Activated T-cell treated with anti-CD3 and anti-CD28 coated beads, Interleukin-2, amount 50 U/mL, for 72 hours (primary cell): ENCODE results near the gene NAT8. TPM values are rescaled to one million over a fixed set of nuclear protein-coding genes. Genes with fewer than 3 reads are reported as not detected.
"Not testable (repeated sequence)": the region's sequence is repeated elsewhere in the genome, so short reads cannot be mapped to it uniquely, and the experiment has no call there.

Experiments used
- ATAC-seq, 2 donors: fragments of 150-1000 bp; cut with Tn5 transposase; replicated peaks in 1 of 2; 2 replicates each; pipeline ENCODE4 v1.10.0; 2021; ENCODE audit warnings: moderate library complexity in 2 of 2, mild to moderate bottlenecking in 1 of 2
- DNase-seq, 2 donors: peaks; one replicate each; pipeline ENCODE4 v3.0.0; 2021 to 2022; ENCODE audit warnings: mixed read lengths in 1 of 2
- H3K27ac Mint-ChIP-seq: one replicate; pipeline ENCODE4 v1.8.0; 2022; ENCODE audit warnings: mild to moderate bottlenecking, moderate library complexity, mixed read lengths
- H3K27me3 Mint-ChIP-seq: one replicate; pipeline ENCODE4 v1.8.0; 2022; ENCODE audit warnings: low read depth, mixed read lengths
- H3K36me3 Mint-ChIP-seq, 2 donors: one replicate each; pipeline ENCODE4 v1.8.0; 2022; ENCODE audit warnings: mixed read lengths in 2 of 2, mild to moderate bottlenecking in 1 of 2; ENCODE audit not compliant: insufficient read depth in 2 of 2
- H3K4me1 Mint-ChIP-seq: one replicate; pipeline ENCODE4 v1.8.0; 2022; ENCODE audit warnings: low read depth, mixed read lengths
- H3K4me3 Mint-ChIP-seq, 2 donors: one replicate each; pipeline ENCODE4 v1.8.0; 2022; ENCODE audit warnings: mild to moderate bottlenecking in 2 of 2, mixed read lengths in 2 of 2, moderate library complexity in 2 of 2
- H3K9me3 Mint-ChIP-seq, 2 donors: one replicate each; pipeline ENCODE4 v1.8.0; 2022; ENCODE audit warnings: mixed read lengths in 2 of 2
- total RNA-seq, 2 donors: library from RNA; stranded (reverse); gene quantifications; one replicate each; pipeline ENCODE4 v1.2.3, GENCODE V29; 2022

Gene NAT8
- total RNA-seq, 2 donors from 2014 or later = not detected

DNA sequence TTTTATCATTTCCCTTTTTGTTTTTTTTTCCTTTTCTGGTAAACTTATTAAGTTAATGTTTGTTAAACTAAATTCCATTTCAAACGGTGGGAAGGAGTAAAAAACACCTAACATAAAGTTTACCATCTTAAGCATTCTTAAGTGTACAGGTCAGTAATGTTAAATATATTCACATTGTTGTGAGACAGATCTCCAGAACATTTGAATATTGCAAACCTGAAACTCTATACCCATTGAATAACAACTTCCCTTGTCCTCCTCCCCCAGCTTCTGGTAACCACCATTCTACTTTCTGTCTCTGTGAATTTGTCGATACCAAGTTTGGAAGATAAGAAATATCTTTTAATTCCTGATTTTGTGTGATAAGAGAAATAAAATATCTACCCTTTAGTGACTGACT, 12.0 kb upstream of the NAT8 start:
- no peak for ATAC-seq
- Mint-ChIP-seq H3K4me3 (no peak overlapping the region), H3K27ac (no peak overlapping the region), H3K4me1 (no peaks in the 10 kb centered on the region), H3K27me3 (no peaks in the 10 kb centered on the region), H3K36me3 (no peaks in the 10 kb centered on the region), H3K9me3 (no peaks in the 10 kb centered on the region)
- DNase-seq = no peak

DNA sequence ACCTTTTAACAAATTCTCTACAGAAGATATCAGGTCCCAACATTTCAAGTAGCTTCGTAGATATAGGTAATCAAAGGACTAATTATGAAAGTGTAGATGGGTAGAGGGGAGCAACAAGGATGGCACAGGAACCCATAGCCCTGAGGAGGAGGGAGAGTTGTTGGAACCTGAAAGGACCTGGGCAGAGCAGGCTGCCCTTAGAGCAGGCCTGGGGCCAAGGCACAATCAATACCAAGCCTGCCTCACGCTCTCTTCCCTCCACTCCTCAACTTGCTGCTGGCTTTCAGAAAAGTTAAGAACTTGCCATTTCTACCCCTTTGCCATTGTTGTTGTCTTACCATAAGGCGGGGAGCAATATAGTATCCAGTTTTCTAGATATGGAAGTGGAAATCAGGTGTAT, 10.1 kb upstream of the NAT8 start:
- Mint-ChIP-seq H3K27ac (no peak overlapping the region), H3K4me1 (no peaks in the 10 kb centered on the region), H3K36me3 (no peaks in the 10 kb centered on the region), H3K9me3 (no peaks in the 10 kb centered on the region), H3K4me3 (no peak overlapping the region), H3K27me3 (no peaks in the 10 kb centered on the region)
- DNase-seq (no peak), ATAC-seq (no peak)

DNA sequence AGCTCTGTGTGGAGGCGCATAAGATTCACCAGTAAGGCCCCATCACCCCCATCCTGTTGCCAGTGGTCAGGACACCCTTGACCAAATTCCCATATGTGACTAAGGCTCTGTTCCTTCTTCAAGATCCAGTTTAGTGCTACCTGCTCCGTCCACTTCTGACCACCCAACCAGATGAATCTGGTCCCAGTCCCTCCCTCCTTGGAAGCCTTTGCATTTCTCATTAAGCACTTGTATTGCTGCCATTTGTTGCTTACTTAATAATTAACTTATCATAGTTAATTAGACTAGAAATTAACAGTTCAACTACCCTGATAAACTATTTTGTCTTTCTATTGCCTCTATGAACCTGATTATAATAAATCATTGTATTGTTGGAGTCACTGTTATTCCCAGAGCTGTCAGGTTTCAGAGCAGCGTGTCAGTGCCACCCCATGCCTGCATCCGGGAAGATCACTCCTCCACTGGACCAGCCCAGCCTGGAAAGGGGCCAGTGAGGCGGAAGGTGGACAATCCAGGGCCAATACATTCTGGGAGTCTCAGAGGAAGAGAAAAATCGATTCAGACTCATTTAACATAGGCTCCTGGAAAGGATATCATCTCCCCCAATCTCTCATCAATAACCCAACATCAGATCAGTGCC, 9.5 kb upstream of the NAT8 start:
- H3K27ac Mint-ChIP-seq = no peak overlapping the region
- no peak for ATAC-seq

DNA sequence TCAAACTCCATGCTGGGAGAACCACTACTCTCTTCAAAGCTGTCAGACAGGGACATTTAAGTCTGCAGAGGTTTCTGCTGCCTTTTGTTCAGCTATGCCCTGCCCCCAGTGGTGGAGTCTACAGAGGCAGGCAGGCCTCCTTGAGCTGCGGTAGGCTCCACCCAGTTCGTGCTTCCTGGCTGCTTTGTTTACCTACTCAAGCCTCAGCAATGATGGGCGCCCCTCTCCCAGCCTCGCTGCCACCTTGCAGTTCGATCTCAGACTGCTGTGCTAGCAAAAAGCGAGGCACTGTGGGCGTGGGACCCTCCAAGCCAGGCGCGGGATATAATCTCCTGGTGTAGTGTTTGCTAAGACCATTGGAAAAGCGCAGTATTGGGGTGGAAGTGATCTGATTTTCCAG, 5.5 kb upstream of the NAT8 start:
- H3K27ac Mint-ChIP-seq, H3K4me3 Mint-ChIP-seq, ATAC-seq, DNase-seq, H3K36me3 Mint-ChIP-seq, H3K9me3 Mint-ChIP-seq, H3K4me1 Mint-ChIP-seq: not testable (repeated sequence)
- peaks cover 15% of the 10 kb centered on the region for H3K27me3 Mint-ChIP-seq

More for the DNA sequence above, 9.5 kb upstream of the NAT8 start:
- Mint-ChIP-seq H3K36me3 (no peaks in the 10 kb centered on the region), H3K9me3 (no peaks in the 10 kb centered on the region), H3K4me1 (no peaks in the 10 kb centered on the region), H3K4me3 (no peak overlapping the region), H3K27me3 (no peaks in the 10 kb centered on the region)
- DNase-seq = no peak

DNA sequence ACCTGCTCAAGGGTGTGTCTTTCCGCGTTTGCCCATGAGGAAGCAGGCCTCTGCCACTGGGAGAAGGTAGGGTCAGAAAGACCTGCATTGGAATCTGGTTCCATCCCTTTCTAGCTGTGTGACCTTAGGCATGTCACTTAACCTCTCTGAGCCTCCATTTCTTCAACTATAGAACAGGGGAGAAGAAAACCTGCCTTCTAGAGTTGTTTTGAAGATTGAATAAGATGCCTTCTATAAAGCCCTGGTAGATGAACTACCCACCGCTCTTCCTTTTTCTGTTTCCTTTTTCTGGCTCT, 507 bp downstream of the NAT8 start:
- no peak overlapping the region for H3K4me3 Mint-ChIP-seq
- no peak for DNase-seq
- H3K36me3 Mint-ChIP-seq = peaks cover 0 to 7% of the 10 kb centered on the region in 2 donors
- no peak overlapping the region for H3K27ac Mint-ChIP-seq
- peaks cover 3 to 4% of the 10 kb centered on the region in 2 donors for H3K9me3 Mint-ChIP-seq
- no peaks in the 10 kb centered on the region for H3K4me1 Mint-ChIP-seq
- peaks cover 15% of the 10 kb centered on the region for H3K27me3 Mint-ChIP-seq
- no peak for ATAC-seq

DNA sequence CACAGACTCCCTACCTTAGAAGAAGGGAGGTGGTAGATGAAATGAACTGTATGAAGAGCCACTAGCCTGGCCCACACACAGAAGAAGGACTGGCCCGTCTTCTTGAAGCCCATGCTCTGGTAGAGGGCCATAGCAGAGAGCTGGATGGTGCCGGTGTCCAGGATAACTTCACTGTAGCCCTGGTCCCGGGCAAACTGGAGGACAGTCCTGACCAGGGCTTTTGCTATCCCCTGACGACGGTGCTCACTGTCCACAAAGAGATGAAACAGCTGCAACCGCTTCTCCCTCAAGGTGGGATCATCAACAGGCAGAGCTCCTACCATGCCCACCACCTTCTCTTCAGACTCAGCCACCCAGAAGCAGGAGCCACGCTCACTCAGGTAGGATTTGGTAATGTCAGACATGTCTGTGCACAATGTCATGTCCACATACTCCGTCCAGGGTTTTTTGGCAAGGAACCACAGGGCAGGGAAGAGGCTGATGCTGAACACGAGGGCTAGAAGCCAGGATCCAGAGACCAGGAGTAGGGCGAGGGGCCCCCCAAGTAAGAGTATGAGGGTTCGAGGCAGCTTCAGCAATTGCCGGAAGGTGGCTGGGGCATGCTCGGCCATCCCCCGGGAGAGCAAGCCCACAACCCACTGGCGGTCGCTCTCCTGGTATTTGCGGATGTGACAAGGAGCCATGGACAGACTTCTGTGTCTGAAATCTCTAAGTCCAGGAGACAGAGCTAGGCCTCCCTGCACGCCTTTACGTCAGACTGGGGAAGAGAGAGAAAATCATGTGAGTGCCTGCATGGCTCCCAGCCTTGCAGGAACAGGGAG, 1.1 kb downstream of the NAT8 start:
- no peak for ATAC-seq
- Mint-ChIP-seq H3K27ac (no peak overlapping the region), H3K4me1 (no peaks in the 10 kb centered on the region), H3K9me3 (peaks cover 3 to 4% of the 10 kb centered on the region in 2 donors), H3K27me3 (peaks cover 15% of the 10 kb centered on the region), H3K4me3 (no peak overlapping the region), H3K36me3 (peaks cover 0 to 7% of the 10 kb centered on the region in 2 donors)
- DNase-seq = no peak

DNA sequence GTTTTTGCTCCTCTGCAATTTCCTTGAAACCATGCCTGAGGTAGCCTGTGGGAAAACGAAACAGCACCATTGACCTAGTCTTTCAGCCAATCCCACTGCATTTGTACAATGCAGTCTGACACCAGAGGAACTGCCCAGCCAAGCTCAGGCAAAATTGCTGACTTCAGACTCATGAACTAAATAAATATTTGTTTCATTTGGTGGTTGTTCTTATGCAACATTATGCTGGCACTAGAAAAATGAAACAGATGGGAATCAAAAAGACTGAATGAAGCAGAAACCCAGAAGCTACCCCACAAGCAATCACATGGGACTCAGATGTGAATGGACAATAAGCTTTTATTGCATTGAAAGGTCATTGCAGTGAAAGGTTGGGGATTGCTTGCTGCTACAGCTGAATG, 1.7 kb downstream of the NAT8 start:
- Mint-ChIP-seq H3K9me3 (peaks cover 3 to 4% of the 10 kb centered on the region in 2 donors), H3K4me3 (no peak overlapping the region)
- ATAC-seq = no peak

DNA sequence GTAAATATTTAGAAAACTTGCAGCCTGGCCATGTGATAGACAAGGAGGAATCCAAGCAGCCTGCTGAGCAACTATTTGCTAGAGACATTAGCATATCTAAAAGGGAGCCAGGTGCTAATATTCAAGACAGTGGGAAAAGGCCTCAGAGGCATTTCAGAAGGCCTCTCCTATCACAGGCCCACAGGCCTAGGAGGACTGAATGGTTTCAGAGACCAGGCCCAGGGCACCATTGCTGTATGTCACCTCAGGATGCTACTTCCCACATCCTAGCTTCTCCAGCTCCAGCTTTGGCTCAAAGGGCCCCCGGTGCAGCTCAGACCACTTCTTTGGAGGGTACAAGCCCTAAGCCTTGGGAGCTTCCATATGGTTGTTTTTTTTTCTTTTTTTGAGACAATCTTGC, 3.8 kb downstream of the NAT8 start:
- ATAC-seq = no peak
- Mint-ChIP-seq H3K27me3 (no peaks in the 10 kb centered on the region), H3K4me3 (no peak overlapping the region), H3K36me3 (peaks cover 0 to 7% of the 10 kb centered on the region in 2 donors), H3K9me3 (peaks cover 3 to 4% of the 10 kb centered on the region in 2 donors), H3K4me1 (no peaks in the 10 kb centered on the region), H3K27ac (no peak overlapping the region)
- DNase-seq = no peak

More for the DNA sequence above, 1.7 kb downstream of the NAT8 start:
- DNase-seq = no peak
- H3K36me3 Mint-ChIP-seq = peaks cover 0 to 7% of the 10 kb centered on the region in 2 donors
- peaks cover 15% of the 10 kb centered on the region for H3K27me3 Mint-ChIP-seq
- no peak overlapping the region for H3K27ac Mint-ChIP-seq
- H3K4me1 Mint-ChIP-seq = no peaks in the 10 kb centered on the region

DNA sequence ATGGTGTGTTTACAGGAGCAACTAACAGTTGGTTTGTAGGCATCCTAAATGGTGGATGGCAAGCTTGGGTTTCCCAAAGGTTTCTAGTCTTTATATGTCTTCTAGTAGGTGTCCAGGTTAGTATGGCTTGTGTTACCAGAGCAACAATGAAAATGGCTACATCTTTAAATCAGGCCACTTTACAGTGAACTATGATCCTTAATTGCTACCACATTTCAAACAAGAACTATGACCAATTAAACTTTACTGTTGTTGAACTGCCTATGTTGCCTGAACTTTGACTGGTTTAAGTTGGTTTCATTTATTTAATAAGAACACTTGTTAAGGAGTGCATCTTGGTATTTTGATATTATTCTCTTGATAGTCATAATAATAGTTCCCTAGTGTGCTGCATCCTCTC, 5.2 kb downstream of the NAT8 start:
- DNase-seq, H3K27ac Mint-ChIP-seq, ATAC-seq, H3K36me3 Mint-ChIP-seq, H3K4me1 Mint-ChIP-seq, H3K27me3 Mint-ChIP-seq, H3K9me3 Mint-ChIP-seq, H3K4me3 Mint-ChIP-seq: not testable (repeated sequence)

DNA sequence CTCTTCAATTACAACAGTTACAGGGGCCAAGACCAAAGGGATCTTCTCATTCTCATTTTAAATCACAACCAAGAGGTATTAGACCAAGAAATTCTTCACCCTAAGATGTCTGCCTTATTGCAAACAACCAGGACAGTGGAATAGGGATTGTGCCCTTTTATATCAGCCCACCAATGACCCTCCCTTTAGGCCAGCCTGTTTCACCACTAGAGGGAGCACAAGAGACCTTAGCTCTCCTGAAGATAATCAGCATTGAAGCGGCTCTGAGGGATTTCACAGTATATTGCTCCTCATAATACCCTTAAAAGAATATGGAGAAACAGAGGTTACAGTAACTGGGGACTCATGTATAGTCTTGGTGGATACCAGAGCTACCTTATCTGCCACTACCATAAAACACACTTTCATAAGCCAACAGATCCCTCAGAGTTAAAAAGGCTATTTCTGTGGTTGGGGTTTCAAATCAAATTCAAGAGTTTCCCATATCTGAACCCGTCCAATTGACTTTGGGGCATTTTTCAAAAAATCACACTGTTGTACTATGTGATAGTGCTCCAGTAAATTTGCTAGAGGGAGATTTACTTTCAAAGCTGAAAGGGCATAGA, 11.5 kb downstream of the NAT8 start:
- not testable (repeated sequence) for H3K4me1 Mint-ChIP-seq, DNase-seq, H3K27ac Mint-ChIP-seq, H3K36me3 Mint-ChIP-seq, H3K9me3 Mint-ChIP-seq, H3K4me3 Mint-ChIP-seq, H3K27me3 Mint-ChIP-seq
- peak; percentile 72 to 76 for ATAC-seq

DNA sequence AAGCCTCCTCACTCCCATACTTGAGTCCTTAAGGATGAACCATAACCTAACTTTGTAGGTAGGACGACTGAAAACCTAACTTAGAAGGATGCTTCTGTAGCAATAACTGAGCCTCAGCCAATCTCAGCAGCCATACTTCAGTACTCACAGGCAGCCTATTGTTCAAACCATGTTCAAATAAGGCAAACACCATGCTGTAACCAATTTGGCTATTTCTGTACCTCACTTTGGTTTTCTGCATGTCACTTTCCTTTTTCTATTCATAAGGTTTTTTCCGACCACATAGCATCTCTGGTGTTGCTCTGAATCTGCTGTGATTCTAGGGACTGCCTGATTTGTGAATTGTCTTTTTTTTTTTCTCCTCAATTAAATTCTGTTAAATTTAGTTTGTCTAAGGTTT, 13.7 kb downstream of the NAT8 start:
- not testable (repeated sequence) for H3K4me1 Mint-ChIP-seq, H3K27ac Mint-ChIP-seq, DNase-seq, H3K9me3 Mint-ChIP-seq, H3K27me3 Mint-ChIP-seq, H3K36me3 Mint-ChIP-seq, H3K4me3 Mint-ChIP-seq
- peak; percentile 29 to 43 for ATAC-seq

DNA sequence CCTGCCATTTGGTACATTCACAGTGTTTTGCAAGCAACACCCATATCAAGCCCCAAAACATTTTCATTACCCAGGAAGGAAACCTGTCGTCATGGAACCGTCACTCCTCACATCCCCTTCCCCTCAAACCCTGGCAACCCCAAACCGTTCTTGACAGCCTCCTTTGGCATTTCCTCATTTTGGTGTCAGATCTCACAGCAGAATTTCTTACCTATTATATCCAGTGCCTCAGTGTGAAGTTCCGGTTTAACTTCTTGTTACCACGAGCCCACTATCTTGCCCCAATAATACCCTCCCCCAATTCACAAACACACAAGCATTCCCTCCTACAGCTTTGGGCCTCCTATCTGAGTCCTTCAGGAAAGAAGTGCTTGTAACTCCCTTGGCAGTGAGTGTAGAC, 16.0 kb downstream of the NAT8 start:
- H3K27ac Mint-ChIP-seq, H3K36me3 Mint-ChIP-seq, H3K4me1 Mint-ChIP-seq, H3K9me3 Mint-ChIP-seq, H3K27me3 Mint-ChIP-seq, DNase-seq, H3K4me3 Mint-ChIP-seq, ATAC-seq: not testable (repeated sequence)

DNA sequence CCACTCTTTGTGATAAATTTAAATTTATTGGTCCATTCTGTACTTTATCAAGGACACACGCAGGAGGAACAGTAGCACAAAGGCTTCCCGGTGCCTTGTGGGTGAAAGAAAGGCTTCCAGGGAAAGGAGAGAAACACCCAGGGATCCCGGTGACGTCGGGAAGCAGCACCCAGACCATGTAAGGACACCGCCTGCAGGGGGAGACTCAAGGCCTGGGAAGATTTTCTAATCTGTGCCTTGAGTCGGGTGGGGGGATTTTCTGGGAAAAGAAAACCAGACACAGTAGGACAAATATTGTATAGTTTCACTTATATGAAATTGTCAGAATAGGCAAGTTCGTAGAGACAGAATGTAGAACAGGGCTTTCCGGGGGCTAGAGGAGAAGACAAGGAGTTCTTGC, 17.6 kb downstream of the NAT8 start:
- ATAC-seq, H3K27me3 Mint-ChIP-seq, H3K36me3 Mint-ChIP-seq, H3K4me1 Mint-ChIP-seq, H3K4me3 Mint-ChIP-seq, H3K9me3 Mint-ChIP-seq, H3K27ac Mint-ChIP-seq, DNase-seq: not testable (repeated sequence)
